NCI-H345 (cell line): ENCODE results near the gene CCDC57.
A peak's percentile ranks its signal among the peaks of the same experiment; 100 is the strongest.
"Not testable (repeated sequence)": the region's sequence is repeated elsewhere in the genome, so short reads cannot be mapped to it uniquely, and the experiment has no call there.

Experiments
- DNase-seq: peaks from one replicate; lab custom pipeline; 2025; lab: John Stamatoyannopoulos, UW

CCDC57 gene

DNA sequence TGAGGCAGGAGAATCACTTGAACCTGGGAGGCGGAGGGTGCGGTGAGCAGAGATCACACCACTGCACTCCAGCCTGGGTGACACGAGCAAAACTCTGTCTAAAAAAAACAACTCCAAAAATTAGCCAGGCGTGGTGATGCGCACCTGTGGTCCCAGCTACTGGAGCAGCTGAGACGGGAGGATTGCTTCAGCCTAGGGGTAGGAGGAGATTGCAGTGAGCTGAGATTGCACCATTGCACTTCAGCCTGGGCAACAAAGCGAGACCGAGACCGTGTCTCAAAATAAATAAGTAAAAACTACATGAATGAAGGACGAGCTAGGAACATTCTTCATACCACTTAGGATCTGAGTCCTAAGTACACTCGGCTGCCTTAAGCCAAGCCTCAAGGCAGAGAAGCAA is 35.4 kb downstream of the CCDC57 start:
- no peak for DNase-seq

GRCh38 chr17:82175951-82176350 is 36.7 kb downstream of the CCDC57 start:
- DNase-seq = no peak

GRCh38 chr17:82175201-82175600 is 37.4 kb downstream of the CCDC57 start:
- no peak for DNase-seq

- not testable (repeated sequence) for DNase-seq
Observed at GRCh38 chr17:82174042-82174857, 38.4 kb downstream of the CCDC57 start.

DNA sequence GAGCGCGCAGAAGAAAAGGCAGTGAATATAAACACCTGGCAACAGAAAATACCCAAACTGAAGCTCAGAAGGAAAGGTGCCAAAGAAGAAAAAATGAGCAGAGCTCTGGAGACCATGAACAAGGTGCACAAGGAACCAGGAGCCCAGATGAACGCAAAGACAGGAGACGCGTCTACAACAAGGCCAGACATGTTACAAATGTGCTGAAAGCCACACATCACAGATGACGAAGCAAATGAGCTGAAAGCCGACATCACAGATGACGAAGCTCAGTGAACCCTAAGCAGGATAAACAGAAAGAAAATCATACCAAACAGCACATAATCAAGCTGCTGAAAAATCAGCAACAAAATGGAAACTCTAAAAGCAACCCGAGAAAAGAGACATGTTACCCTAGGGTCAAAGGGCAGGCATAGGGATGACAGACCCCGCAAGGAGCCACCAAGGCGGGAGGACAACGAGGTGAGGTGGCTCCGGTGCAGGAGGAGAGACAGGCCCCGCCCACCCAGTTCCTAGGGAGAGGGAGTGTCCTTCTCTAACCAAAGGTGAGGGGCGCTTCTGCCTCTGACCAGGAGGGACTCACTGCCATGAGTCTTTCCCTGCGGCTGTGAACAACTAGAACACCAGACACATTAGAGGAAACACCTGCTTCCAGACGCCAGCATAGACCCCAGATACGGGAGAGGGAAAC is 39.1 kb downstream of the CCDC57 start:
- DNase-seq = no peak

DNA sequence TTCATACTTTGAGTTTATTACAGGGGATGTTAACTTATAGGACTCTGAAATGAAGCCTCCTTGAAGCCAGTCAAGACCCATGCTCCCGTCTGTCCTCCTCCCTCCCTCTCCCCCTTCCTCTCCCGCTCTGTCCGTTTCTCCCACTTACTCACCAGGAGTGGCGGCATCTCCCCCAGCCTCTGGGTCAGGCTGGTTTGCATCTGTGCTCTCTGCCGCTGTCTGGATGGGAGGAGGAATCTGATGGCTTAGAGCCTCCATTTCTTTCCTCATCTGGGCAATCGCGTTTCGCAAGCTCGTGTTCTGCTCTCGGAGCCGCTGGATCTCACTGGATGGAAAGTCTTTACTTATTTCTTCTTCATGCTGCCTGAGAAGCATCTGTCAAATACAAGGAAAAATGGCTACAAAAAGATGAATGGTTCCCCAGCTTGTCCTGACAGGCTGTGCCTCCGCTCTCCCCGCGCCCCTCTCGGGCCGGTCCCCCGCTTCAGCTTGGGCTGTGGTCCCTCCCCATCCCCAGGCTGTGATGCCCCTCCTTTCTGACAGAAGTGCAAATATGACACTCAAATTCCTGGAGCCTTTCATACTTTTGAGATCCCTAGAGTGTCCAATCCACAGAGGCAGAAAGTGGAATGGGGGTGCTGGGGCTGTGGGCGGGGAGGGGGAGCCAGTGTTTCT is 40.0 kb downstream of the CCDC57 start:
- no peak for DNase-seq

DNA sequence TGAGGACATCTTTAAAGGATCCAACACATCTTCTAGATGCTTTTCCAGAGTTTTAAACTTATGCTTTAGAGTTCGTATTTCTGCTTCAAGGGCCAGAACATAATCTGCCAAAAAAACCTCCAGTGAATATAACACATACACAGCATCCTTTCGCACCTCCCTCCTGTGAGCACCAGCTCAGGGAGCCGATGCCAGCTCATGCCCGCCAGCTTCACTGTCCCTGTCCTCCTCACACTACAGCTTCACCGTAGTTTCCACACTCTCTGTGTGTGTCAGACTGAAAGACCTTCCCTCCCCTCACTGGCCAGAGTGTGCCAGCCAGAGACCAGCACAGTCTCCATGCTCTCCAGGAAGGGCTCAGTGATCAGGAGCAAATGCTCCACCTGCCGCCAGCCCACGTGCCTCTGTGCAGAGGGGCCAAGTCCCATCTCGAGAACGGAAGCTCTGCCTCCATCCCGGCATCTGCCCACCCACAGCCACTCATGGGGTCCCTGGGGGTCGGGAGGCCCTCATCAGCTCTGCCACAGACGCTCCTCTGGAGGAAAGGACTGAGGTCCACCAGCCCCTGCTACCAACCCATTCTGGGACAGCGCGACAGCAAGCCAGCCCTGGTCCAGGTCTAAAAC is 40.8 kb downstream of the CCDC57 start:
- no peak for DNase-seq

GRCh38 chr17:82170412-82170961 is 42.2 kb downstream of the CCDC57 start:
- no peak for DNase-seq

- no peak for DNase-seq
Observed at GRCh38 chr17:82168568-82168967, 44.1 kb downstream of the CCDC57 start.

DNA sequence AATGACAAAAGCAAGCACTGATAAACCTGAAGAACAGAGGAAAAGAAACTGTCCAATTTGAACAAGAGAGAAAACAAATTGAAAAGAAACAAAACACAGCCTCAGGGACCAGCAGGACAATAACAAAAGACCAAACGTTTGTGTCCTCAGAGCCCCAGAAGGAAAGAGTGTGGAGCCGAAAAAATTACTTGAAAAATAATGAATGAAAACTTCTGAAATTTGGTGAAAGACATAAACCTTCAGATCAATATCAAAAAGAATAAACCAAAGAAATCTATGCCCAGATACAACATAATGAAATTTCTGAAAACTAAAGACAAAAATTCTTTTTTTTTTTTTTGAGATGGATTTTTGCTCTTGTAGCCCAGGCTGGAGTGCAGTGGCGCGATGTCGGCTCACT is 45.6 kb downstream of the CCDC57 start:
- no peak for DNase-seq

GRCh38 chr17:82164853-82165252 is 47.8 kb downstream of the CCDC57 start:
- no peak for DNase-seq

- DNase-seq = no peak
Observed at GRCh38 chr17:82161216-82161615, 51.4 kb downstream of the CCDC57 start.

DNA sequence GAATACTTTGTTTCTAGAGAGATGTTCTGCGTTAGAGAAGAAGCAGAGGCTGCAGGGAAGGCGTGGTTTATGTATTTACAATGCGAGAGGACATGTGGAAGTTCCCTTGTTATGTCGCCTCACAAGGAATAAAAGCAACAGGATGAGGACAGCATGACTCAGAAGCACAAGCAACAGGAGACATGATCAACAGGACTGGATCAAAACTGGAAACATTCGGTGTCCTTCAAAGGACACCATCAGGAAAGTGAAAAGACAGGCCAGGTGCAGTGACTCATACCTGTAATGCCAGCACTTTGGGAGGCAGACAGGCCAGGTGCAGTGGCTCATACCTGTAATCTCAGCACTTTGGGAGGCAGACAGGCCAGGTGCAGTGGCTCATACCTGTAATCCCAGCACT is 52.6 kb downstream of the CCDC57 start:
- DNase-seq = no peak

- DNase-seq = no peak
Observed at GRCh38 chr17:82158825-82159224, 53.8 kb downstream of the CCDC57 start.

- DNase-seq = no peak
Observed at GRCh38 chr17:82157046-82158035, 55.3 kb downstream of the CCDC57 start.

- DNase-seq = no peak
Observed at GRCh38 chr17:82156284-82156925, 56.2 kb downstream of the CCDC57 start.

DNA sequence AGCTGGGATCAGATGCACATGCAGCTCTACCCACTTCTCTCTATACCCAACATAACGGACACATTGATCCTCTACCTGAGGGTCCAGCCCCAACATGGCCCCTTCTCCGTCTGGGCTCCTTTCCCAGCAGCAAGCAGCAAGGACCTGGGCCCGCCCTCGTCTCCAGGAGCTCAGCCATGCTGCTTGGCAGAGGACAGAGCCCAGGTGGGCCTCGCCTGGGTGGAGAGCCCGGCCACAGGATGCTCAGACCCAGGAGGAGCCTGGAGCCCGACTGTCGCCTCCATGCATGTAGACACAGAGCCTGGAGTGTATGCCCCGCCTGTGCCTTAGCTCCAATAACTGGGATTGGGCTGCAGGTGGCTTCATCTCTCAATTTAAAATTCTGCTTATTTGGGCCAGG is 57.0 kb downstream of the CCDC57 start:
- DNase-seq = no peak

DNA sequence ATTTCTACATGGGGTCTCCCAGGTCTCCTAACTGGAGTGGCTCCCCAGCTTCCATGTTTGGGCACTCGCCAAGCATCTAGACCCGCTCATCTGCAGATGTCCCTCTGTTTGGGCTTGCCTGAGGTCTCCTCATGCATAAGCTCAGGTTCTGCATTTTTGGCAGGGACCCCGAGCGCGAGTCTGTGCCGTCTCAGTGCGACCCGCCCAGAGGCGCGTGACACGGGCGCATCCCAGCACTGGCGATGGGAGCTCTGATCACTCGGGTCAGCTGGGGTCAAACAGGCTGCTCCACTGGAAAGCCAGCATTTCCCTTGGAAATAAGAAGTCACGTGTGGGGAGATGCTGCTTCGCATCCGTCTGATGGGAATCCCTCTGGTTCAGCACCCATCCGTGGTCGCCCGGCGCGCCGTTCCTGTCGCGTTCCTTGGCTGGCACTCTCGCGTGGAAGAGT is 57.7 kb downstream of the CCDC57 start:
- no peak for DNase-seq

DNA sequence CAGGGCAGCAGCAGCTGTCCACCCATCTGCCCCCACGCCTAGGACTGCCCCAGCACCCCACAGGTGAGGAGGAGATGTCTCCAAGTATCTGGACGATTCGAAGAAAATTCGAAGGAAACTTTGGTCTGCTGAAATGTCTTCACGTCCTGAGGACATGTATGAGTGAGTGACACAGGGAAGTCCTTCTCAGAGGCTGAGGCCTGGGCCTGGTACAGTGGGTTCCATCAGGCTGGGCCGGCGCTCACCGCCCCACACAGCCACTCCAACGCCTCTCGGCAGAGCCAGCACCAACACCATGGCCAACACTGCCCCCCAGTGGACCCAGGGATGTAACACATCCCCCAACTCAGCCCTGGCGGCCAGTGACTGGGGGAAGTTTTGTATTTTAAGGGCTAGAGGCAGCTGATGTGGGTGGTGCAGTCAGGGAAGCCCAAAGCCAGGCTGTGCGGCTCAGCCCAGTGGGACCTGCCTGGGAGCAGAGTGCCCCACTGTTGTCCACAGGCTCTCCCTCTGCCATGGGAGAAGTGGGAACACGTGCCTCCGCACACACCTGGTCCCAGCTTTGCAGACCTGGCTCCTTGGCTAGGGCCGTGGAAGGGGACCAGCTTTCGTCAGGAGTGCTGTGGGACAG is 58.8 kb downstream of the CCDC57 start:
- peak; percentile 59 for DNase-seq

DNA sequence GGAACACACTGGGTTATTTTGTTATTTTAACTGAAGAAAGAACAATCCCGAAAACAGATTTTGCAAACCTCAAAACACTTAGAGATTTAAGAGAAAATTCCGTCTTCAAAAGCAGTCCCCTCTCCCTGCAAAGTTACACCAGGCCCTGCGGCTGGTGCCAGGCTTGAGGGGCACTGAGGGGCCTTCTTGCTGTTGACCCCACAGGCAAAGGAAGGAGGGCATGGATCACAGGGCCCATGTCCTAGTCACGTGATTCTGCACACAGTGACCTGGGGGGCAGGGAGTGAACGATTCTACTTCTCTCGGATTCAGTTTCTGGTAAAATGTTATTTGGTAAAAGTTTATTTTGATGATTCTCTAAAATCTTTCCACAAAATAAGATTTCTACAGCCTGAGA is 59.3 kb downstream of the CCDC57 start:
- no peak for DNase-seq
